Spleen (tissue), 7 donors: ENCODE data around the gene ZNF799.
"Not testable (repeated sequence)": the region's sequence is repeated elsewhere in the genome, so short reads cannot be mapped to it uniquely, and the experiment has no call there.

Experiments
- POLR2A ChIP-seq, 3 donors: fragments of 450-650 bp; IDR thresholded peaks; one replicate each; pipeline ENCODE4 v1.5.1; 2017; ENCODE audit warnings: antibody characterized with exemption in 3 of 3, mild to moderate bottlenecking in 1 of 3
- TF ChIP-seq, protein P1 (sequence below), 11 experiments: fragments of 200-600 bp in 7 of 11; fragments of 450-650 bp in 4 of 11; sonication (generic) in 4 of 11; IDR thresholded peaks in 8 of 11; conservative IDR thresholded peaks in 3 of 11; 1 replicate in 7 of 11; 2 replicates in 4 of 11; pipeline versions ENCODE4 v1.4.0 to v1.8.0; 2016 to 2021; ENCODE audit warnings: antibody characterized with exemption in 11 of 11, inconsistent platforms in 4 of 11, mild to moderate bottlenecking in 1 of 11
- donor health status: DM: no; HTN: no; CAD: no; lungs with moderate emphysema.
- donor health status: DM: no; HTN: no; CAD: no.
- donor health status: DM: no; HTN: no; CAD: no.

DNA sequence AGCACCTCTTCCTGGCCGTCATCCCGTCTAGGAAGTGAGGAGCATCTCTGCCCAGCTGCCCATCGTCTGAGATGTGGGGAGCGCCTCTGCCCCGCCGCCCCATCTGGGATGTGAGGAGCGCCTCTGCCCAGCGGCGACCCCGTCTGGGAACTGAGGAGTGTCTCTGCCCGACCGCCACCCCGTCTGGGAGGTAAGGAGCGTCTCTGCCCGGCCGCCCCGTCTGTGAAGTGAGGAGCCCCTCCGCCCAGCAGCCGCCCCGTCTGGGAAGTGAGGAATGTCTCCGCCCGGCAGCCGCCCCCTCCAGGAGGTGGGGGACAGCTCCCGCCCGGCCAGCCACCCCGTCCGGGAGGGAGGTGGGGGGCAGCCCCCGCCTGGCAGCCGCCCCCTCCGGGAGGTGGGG, 38.8 kb downstream of the ZNF799 start:
- TF ChIP-seq, protein P1, sequence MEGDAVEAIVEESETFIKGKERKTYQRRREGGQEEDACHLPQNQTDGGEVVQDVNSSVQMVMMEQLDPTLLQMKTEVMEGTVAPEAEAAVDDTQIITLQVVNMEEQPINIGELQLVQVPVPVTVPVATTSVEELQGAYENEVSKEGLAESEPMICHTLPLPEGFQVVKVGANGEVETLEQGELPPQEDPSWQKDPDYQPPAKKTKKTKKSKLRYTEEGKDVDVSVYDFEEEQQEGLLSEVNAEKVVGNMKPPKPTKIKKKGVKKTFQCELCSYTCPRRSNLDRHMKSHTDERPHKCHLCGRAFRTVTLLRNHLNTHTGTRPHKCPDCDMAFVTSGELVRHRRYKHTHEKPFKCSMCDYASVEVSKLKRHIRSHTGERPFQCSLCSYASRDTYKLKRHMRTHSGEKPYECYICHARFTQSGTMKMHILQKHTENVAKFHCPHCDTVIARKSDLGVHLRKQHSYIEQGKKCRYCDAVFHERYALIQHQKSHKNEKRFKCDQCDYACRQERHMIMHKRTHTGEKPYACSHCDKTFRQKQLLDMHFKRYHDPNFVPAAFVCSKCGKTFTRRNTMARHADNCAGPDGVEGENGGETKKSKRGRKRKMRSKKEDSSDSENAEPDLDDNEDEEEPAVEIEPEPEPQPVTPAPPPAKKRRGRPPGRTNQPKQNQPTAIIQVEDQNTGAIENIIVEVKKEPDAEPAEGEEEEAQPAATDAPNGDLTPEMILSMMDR (IDR thresholded peaks at IDR 0.05 in 8 of 11, conservative IDR thresholded peaks at IDR 0.05 in 3 of 11) = not testable (repeated sequence)
- TF ChIP-seq POLR2A (IDR thresholded peaks at IDR 0.05) = not testable (repeated sequence)
